GM19395 (cell line): ENCODE results near the gene GON4L.
"Not testable (repeated sequence)": the region's sequence is repeated elsewhere in the genome, so short reads cannot be mapped to it uniquely, and the experiment has no call there.

Experiments
- ATAC-seq: cut with Tn5 transposase; IDR thresholded peaks from one replicate; pipeline ENCODE4 v1.9.1; 2021; ENCODE audit warnings: mild to moderate bottlenecking, moderate library complexity; ENCODE audit not compliant: unreplicated experiment

The GON4L gene

DNA sequence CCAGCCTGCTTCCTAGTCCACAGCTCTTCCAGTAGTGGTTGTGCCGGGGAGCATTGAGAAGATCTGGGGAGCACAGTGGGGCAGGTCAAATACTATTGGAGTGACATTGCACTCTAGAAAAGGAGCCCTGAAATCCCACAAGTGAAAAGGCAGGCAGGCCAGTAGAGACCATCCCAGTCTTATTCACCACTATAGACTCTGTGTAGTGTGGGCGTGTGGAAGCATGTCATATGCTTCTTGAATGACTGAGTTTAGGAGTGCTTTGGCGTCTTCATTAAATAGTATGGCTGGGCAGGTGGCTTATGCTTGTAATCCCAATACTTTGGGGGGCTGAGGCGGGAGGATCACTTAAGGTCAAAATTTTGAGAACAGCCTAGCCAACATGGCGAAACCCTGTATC is 152.6 kb downstream of the GON4L start:
- not testable (repeated sequence) for ATAC-seq

DNA sequence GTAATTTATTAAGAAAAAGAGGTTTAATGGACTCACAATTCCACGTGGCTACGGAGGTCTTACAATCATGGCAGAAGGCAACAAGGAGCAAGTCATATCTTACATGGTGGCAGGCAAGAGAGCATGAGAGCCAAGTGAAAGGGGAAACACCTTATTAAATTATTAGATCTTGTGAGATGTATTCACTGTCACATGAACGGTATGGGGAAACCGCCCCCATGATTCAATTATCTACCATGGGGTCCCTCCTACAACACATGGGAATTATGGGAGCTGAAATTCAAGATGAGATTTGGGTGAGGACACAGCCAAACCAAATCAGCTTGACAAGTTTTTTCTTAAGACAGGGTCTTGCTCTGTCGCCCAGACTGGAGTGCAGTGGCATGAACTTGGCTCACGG is 153.8 kb downstream of the GON4L start:
- ATAC-seq = no peak

DNA sequence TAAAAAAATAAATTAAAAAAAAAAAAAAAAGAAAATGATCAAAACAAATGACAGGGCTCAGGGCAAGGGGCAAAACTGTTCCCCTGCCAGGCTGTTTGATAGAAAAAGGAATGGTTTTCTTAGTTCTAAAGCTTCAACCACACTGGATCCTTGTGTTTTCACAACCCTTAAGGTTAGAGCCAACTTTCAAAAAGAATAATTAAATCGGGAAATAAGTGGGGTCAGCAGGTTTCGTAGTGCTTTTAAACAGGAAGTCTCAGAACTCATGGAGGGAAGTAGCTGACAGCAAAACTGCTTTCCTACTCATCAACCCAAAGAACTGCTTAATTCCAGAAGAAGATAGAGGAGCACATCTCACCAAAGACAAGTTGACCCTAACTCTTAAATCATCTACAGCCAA is 155.3 kb downstream of the GON4L start:
- not testable (repeated sequence) for ATAC-seq
